Hindlimb muscle (tissue), 1 donor: ENCODE data around the gene ITSN1. TPM values are rescaled to one million over a fixed set of nuclear protein-coding genes. Genes with fewer than 3 reads are reported as not detected.
A peak's percentile ranks its signal among the peaks of the same experiment; 100 is the strongest.

Experiments used
- DNase-seq: peaks from one replicate; pipeline ENCODE4 v3.0.0-alpha.2; 2013
- polyA plus RNA-seq: library from polyadenylated mRNA; unstranded; fragments of 120-200 nt; gene quantifications from one replicate; pipeline ENCODE4 v1.2.1, GENCODE V29; 2013; ENCODE audit not compliant: insufficient read length

Gene ITSN1
- polyA plus RNA-seq, 1 donor = 34.1 TPM

GRCh38 chr21:33940164-33940880 lies 298.0 kb downstream of the ITSN1 start:
- no peak for DNase-seq

- no peak for DNase-seq
Observed at GRCh38 chr21:33940881-33941245, 298.6 kb downstream of the ITSN1 start.

GRCh38 chr21:33942426-33942825 lies 300.1 kb downstream of the ITSN1 start:
- DNase-seq = no peak

GRCh38 chr21:33943293-33943692 lies 301.0 kb downstream of the ITSN1 start:
- DNase-seq = no peak

GRCh38 chr21:33944185-33944763 lies 302.0 kb downstream of the ITSN1 start:
- DNase-seq = no peak

GRCh38 chr21:33945652-33946270 lies 303.5 kb downstream of the ITSN1 start:
- no peak for DNase-seq

GRCh38 chr21:33947451-33948095 lies 305.3 kb downstream of the ITSN1 start:
- peak; percentile 66 for DNase-seq

GRCh38 chr21:33948096-33948950 lies 306.0 kb downstream of the ITSN1 start:
- no peak for DNase-seq

GRCh38 chr21:33948951-33949444 lies 306.7 kb downstream of the ITSN1 start:
- no peak for DNase-seq

Other genes starting within 250 kb of the ITSN1 start
- 52.7 TPM for gene IFNGR2, start 239.1 kb upstream of the ITSN1 start, polyA plus RNA-seq
- 19.4 TPM for gene TMEM50B, start 162.5 kb upstream of the ITSN1 start, polyA plus RNA-seq
- 2.1 TPM for gene DNAJC28, start 150.8 kb upstream of the ITSN1 start, polyA plus RNA-seq
- gene GART, start 100.4 kb upstream of the ITSN1 start, polyA plus RNA-seq = 54.2 TPM
- gene SON, start 99.5 kb upstream of the ITSN1 start, polyA plus RNA-seq = 204 TPM
- 19.2 TPM for gene DONSON, start 53.8 kb upstream of the ITSN1 start, polyA plus RNA-seq
- gene CRYZL1, start 760 bp upstream of the ITSN1 start, polyA plus RNA-seq = 30.2 TPM